Caco-2 (cell line): ENCODE measurements around the gene FHIT. TPM values are rescaled to one million over a fixed set of nuclear protein-coding genes. Genes with fewer than 3 reads are reported as not detected.

Source experiments
- BruUV-seq: library from RNA; stranded (reverse); fragments of 400-500 nt; replicated peaks from 2 replicates; lab custom pipeline; 2021; lab: Mats Ljungman, UMichigan
- CTCF ChIA-PET: fragments of 300-600 bp; sonication (Branson Sonifier 250); formaldehyde crosslinking; loops from one replicate; lab custom pipeline; 2022; ENCODE audit warnings: antibody characterized with exemption; lab: Charles Lee
- POLR2A ChIA-PET: fragments of 300-600 bp; sonication (Branson Sonifier 250); formaldehyde crosslinking; loops from one replicate; lab custom pipeline; 2022; ENCODE audit warnings: antibody characterized with exemption; lab: Charles Lee
- DNase-seq, 2 experiments: peaks; one replicate each; pipeline versions ENCODE4 v3.0.0 to v3.0.0-alpha.2; 2020 to 2022
- H3K27me3 ChIP-seq: replicated peaks from 2 replicates; pipeline ENCODE4 v1.6.0; 2011; ENCODE audit warnings: low read length; ENCODE audit not compliant: control insufficient read depth, insufficient read depth
- H3K36me3 ChIP-seq: 2 replicates; pipeline ENCODE4 v1.5.1; 2011; ENCODE audit warnings: low read length; ENCODE audit not compliant: control insufficient read depth, insufficient read depth
- H3K4me1 ChIP-seq: fragments of 250-450 bp; sonication (Bioruptor Pico); 2 replicates; pipeline ENCODE4 v1.5.1; 2020; ENCODE audit warnings: mild to moderate bottlenecking
- H3K4me3 ChIP-seq: 2 replicates; pipeline ENCODE4 v1.5.1; 2011; ENCODE audit warnings: low read depth, mild to moderate bottlenecking, control low read depth, low read length
- H3K9me3 ChIP-seq: fragments of 250-450 bp; sonication (Bioruptor Pico); 2 replicates; pipeline ENCODE4 v1.5.1; 2020; ENCODE audit warnings: mild to moderate bottlenecking, moderate library complexity
- H3K27ac Mint-ChIP-seq: one replicate; pipeline ENCODE4 v1.8.0; 2022; ENCODE audit warnings: mixed read lengths; ENCODE audit not compliant: unreplicated experiment
- H3K27me3 Mint-ChIP-seq: one replicate; pipeline ENCODE4 v1.8.0; 2022; ENCODE audit warnings: mixed read lengths; ENCODE audit not compliant: insufficient read depth, unreplicated experiment
- H3K36me3 Mint-ChIP-seq: one replicate; pipeline ENCODE4 v1.8.0; 2022; ENCODE audit warnings: mild to moderate bottlenecking, mixed read lengths; ENCODE audit not compliant: insufficient read depth, unreplicated experiment
- H3K4me1 Mint-ChIP-seq: one replicate; pipeline ENCODE4 v1.8.0; 2022; ENCODE audit warnings: low read depth, mixed read lengths; ENCODE audit not compliant: unreplicated experiment
- H3K4me3 Mint-ChIP-seq: one replicate; pipeline ENCODE4 v1.8.0; 2022; ENCODE audit warnings: mild to moderate bottlenecking, moderate library complexity, mixed read lengths; ENCODE audit not compliant: unreplicated experiment
- H3K9me3 Mint-ChIP-seq: one replicate; pipeline ENCODE4 v1.8.0; 2022; ENCODE audit warnings: mixed read lengths; ENCODE audit not compliant: unreplicated experiment
- intact Hi-C: fragments of 100-400 bp; cut with micrococcal nuclease; formaldehyde crosslinking; loops from one replicate; pipeline ENCODE4 v1.10.0; 2022; ENCODE audit not compliant: unreplicated experiment
- total RNA-seq: library from RNA; stranded (reverse); gene quantifications from 2 replicates; pipeline ENCODE4 v1.2.3, GENCODE V29; 2022
- TF ChIP-seq, protein P1 (sequence below), 2 experiments: fragments of 200-600 bp in 1 of 2; IDR thresholded peaks; 1 replicate in 1 of 2; 2 replicates in 1 of 2; pipeline versions ENCODE4 v1.5.1 to v1.8.0; 2011 to 2022; ENCODE audit warnings: antibody characterized with exemption in 1 of 2, control low read depth in 1 of 2, inconsistent platforms in 1 of 2, low read depth in 1 of 2, low read length in 1 of 2, mild to moderate bottlenecking in 1 of 2, moderate library complexity in 1 of 2; ENCODE audit not compliant: insufficient read depth in 1 of 2, severe bottlenecking in 1 of 2, unreplicated experiment in 1 of 2

Gene FHIT
- total RNA-seq, 1 experiment from 2014 or later = 8.3 TPM

DNA sequence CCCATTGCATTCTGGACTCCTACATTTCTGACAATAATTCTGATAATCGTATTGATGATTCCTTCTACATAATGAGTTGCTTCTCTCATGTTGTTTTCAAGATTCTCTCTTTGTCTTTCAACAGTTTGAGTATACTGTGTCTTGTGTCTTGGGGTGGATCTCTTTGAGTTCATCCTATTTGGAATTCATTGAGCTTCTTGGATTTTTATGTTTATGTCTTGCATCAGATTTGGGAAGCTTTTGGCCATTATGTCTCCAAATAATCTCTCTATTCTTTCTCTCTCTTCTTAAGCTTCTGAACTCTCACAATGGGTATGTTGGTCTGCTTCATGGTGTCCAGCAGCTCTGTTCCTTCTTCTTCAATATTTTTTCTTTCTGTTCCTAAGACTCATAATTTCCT, 592.2 kb downstream of the FHIT start:
- no peak overlapping the region for H3K4me3 Mint-ChIP-seq
- H3K27ac Mint-ChIP-seq = no peak overlapping the region
- H3K4me1 Mint-ChIP-seq = no peaks in the 10 kb centered on the region
- TF ChIP-seq, protein P1, sequence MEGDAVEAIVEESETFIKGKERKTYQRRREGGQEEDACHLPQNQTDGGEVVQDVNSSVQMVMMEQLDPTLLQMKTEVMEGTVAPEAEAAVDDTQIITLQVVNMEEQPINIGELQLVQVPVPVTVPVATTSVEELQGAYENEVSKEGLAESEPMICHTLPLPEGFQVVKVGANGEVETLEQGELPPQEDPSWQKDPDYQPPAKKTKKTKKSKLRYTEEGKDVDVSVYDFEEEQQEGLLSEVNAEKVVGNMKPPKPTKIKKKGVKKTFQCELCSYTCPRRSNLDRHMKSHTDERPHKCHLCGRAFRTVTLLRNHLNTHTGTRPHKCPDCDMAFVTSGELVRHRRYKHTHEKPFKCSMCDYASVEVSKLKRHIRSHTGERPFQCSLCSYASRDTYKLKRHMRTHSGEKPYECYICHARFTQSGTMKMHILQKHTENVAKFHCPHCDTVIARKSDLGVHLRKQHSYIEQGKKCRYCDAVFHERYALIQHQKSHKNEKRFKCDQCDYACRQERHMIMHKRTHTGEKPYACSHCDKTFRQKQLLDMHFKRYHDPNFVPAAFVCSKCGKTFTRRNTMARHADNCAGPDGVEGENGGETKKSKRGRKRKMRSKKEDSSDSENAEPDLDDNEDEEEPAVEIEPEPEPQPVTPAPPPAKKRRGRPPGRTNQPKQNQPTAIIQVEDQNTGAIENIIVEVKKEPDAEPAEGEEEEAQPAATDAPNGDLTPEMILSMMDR (IDR thresholded peaks at IDR 0.05; ENCODE audit: insufficient read depth in 1 of 2, low read depth in 1 of 2, low read length in 1 of 2, severe bottlenecking in 1 of 2, unreplicated experiment in 1 of 2) = no peak
- DNase-seq = no peak
- H3K36me3 Mint-ChIP-seq = no peaks in the 10 kb centered on the region
- CTCF ChIA-PET = no interaction called here
- POLR2A ChIA-PET = no interaction called here
- H3K4me3 ChIP-seq = no peak overlapping the region
- no peaks in the 10 kb centered on the region for H3K27me3 Mint-ChIP-seq
- H3K36me3 ChIP-seq = no peaks in the 10 kb centered on the region
- no TSS peak for BruUV-seq
- H3K9me3 Mint-ChIP-seq = peaks cover 16% of the 10 kb centered on the region
- H3K9me3 ChIP-seq = peaks cover 8% of the 10 kb centered on the region; the same call in 1 of the 2 replicates
- no peaks in the 10 kb centered on the region for H3K27me3 ChIP-seq
- intact Hi-C loops = no loop called here
- H3K4me1 ChIP-seq = no peaks in the 10 kb centered on the region

DNA sequence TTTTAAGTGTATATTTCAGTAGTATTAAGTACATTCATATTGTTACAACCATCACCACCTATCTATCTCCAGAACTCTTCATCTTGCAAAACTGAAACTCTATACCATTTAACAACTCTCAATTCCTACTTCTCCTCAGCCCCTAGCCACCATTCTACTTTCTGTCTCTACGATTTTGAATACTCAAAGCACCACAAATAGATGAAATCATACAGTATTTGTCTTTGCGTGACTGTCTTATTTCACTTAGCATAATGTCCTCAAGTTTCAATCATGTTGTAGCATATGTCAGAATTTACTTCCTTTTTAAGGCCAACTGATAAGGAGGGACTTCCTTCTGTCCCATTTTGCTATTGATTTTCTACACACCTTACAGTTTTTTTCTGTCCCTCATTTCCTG, 593.3 kb downstream of the FHIT start:
- H3K9me3 ChIP-seq = no peaks in the 10 kb centered on the region
- ChIA-PET CTCF (no interaction called here), POLR2A (no interaction called here)
- H3K27me3 Mint-ChIP-seq = no peaks in the 10 kb centered on the region
- H3K4me3 ChIP-seq = no peak overlapping the region
- DNase-seq = no peak
- TF ChIP-seq, protein P1 (IDR thresholded peaks at IDR 0.05; ENCODE audit: insufficient read depth in 1 of 2, low read depth in 1 of 2, low read length in 1 of 2, severe bottlenecking in 1 of 2, unreplicated experiment in 1 of 2) = no peak
- H3K27ac Mint-ChIP-seq = no peak overlapping the region
- H3K36me3 ChIP-seq = no peaks in the 10 kb centered on the region
- no peaks in the 10 kb centered on the region for H3K27me3 ChIP-seq
- H3K36me3 Mint-ChIP-seq = no peaks in the 10 kb centered on the region
- no peak overlapping the region for H3K4me3 Mint-ChIP-seq
- intact Hi-C loops = no loop called here
- BruUV-seq = no TSS peak
- peaks cover 16% of the 10 kb centered on the region for H3K9me3 Mint-ChIP-seq
- H3K4me1 Mint-ChIP-seq = no peaks in the 10 kb centered on the region
- no peaks in the 10 kb centered on the region for H3K4me1 ChIP-seq

DNA sequence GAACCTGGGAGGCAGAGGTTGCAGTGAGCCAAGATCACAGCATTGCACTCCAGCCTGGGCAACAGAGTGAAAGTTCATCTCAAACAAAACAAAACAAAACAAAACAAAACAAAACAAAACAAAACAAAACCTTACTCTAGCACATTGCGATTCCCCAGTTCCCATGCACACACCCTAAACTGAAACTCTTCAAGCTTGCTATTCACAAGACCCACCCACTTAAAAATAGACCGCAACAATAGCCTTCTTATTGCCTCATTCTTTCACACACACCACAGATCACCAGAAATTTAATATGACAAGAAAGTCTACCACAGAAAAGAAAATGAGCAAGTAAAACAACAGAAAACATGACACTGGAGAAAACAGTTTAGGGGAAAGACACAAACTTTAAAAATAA, 598.4 kb downstream of the FHIT start:
- DNase-seq = no peak
- TF ChIP-seq, protein P1 (IDR thresholded peaks at IDR 0.05; ENCODE audit: insufficient read depth in 1 of 2, low read depth in 1 of 2, low read length in 1 of 2, severe bottlenecking in 1 of 2, unreplicated experiment in 1 of 2) = no peak
- ChIA-PET POLR2A (no interaction called here), CTCF (no interaction called here)
- no peak overlapping the region for H3K27ac Mint-ChIP-seq
- H3K9me3 Mint-ChIP-seq = no peaks in the 10 kb centered on the region
- H3K4me3 Mint-ChIP-seq = no peak overlapping the region
- BruUV-seq = no TSS peak
- Histone ChIP-seq H3K36me3 (no peaks in the 10 kb centered on the region), H3K27me3 (no peaks in the 10 kb centered on the region), H3K4me1 (no peaks in the 10 kb centered on the region), H3K9me3 (no peaks in the 10 kb centered on the region), H3K4me3 (no peak overlapping the region)
- no peaks in the 10 kb centered on the region for H3K36me3 Mint-ChIP-seq
- H3K4me1 Mint-ChIP-seq = no peaks in the 10 kb centered on the region
- H3K27me3 Mint-ChIP-seq = no peaks in the 10 kb centered on the region
- intact Hi-C loops = no loop called here
